Skeletal muscle tissue (tissue), 4 donors: Measurements from ENCODE around the gene CREB3. TPM values are rescaled to one million over a fixed set of nuclear protein-coding genes. Genes with fewer than 3 reads are reported as not detected.
A peak's percentile ranks its signal among the peaks of the same experiment; 100 is the strongest.

Experiments
- H3K27ac ChIP-seq: one replicate; pipeline ENCODE4 v1.7.0; 2013; ENCODE audit warnings: mild to moderate bottlenecking, low read depth, low read length, inconsistent platforms
- H3K27me3 ChIP-seq, 3 donors: one replicate each; pipeline ENCODE4 v1.7.0; 2013; ENCODE audit warnings: low read length in 3 of 3; ENCODE audit not compliant: control insufficient read depth in 3 of 3, insufficient read depth in 3 of 3
- H3K36me3 ChIP-seq, 3 donors: one replicate each; pipeline ENCODE4 v1.7.0; 2013; ENCODE audit warnings: low read length in 3 of 3; ENCODE audit not compliant: control insufficient read depth in 3 of 3, insufficient read depth in 3 of 3
- H3K4me1 ChIP-seq, 3 donors: one replicate each; pipeline ENCODE4 v1.7.0; 2013; ENCODE audit warnings: low read length in 3 of 3, mild to moderate bottlenecking in 3 of 3; ENCODE audit not compliant: control insufficient read depth in 3 of 3, insufficient read depth in 3 of 3
- H3K4me3 ChIP-seq, 3 donors: one replicate each; pipeline ENCODE4 v1.7.0; 2013; ENCODE audit warnings: low read length in 3 of 3
- H3K9ac ChIP-seq, 3 donors: one replicate each; pipeline ENCODE4 v1.7.0; 2013; ENCODE audit warnings: low read length in 3 of 3, mild to moderate bottlenecking in 3 of 3, moderate library complexity in 2 of 3, low read depth in 1 of 3
- H3K9me3 ChIP-seq, 3 donors: one replicate each; pipeline ENCODE4 v1.7.0; 2013; ENCODE audit warnings: low read length in 3 of 3; ENCODE audit not compliant: control insufficient read depth in 3 of 3
- total RNA-seq: library from RNA; depleted of rRNA; stranded (reverse); fragments of >200 nt; gene quantifications from one replicate; pipeline ENCODE4 v1.2.3, GENCODE V29; 2014
- donor health status: Osteomylitis.

The CREB3 gene
- total RNA-seq, 1 donor from 2014 or later, result 20.9 TPM

GRCh38 chr9:35754264-35754663, 21.8 kb downstream of the CREB3 start, which contains the start of gene MSMP:
Gene MSMP (minus strand): TSS chr9:35754276. CDS start chr9:35754129, 147 bp downstream.
- no peak within 1 kb of the TSS for H3K27ac ChIP-seq
- no peaks in the 10 kb centered on the region for H3K9me3 ChIP-seq
- H3K9ac ChIP-seq, result no peak within 1 kb of the TSS
- H3K4me3 ChIP-seq, result no peak within 1 kb of the TSS
- peaks cover 34 to 38% (median 35%) of the 10 kb centered on the region in 3 donors for H3K4me1 ChIP-seq
- H3K27me3 ChIP-seq, result no peaks in the 10 kb centered on the region
- peaks cover 46 to 54% (median 52%) of the 10 kb centered on the region in 3 donors for H3K36me3 ChIP-seq

- Histone ChIP-seq H3K4me3 (no peak overlapping the region), H3K9me3 (no peaks in the 10 kb centered on the region), H3K27ac (no peak overlapping the region), H3K36me3 (peaks cover 46 to 54% (median 51%) of the 10 kb centered on the region in 3 donors), H3K27me3 (no peaks in the 10 kb centered on the region), H3K9ac (no peak overlapping the region), H3K4me1 (peaks cover 27 to 32% (median 27%) of the 10 kb centered on the region in 3 donors)
Observed at GRCh38 chr9:35755071-35755470, 22.6 kb downstream of the CREB3 start.

GRCh38 chr9:35756275-35757225, 24.1 kb downstream of the CREB3 start:
- Histone ChIP-seq H3K4me1 (peaks cover 17 to 22% (median 20%) of the 10 kb centered on the region in 3 donors), H3K9ac (peak overlapping the region; percentile 82 to 92 (median 85)), H3K9me3 (no peaks in the 10 kb centered on the region), H3K27me3 (no peaks in the 10 kb centered on the region), H3K4me3 (peak overlapping the region; percentile 68 to 80 (median 71)), H3K36me3 (peaks cover 35 to 43% (median 38%) of the 10 kb centered on the region in 3 donors), H3K27ac (peak overlapping the region; percentile 88)

- Histone ChIP-seq H3K9me3 (no peaks in the 10 kb centered on the region), H3K9ac (peak overlapping the region; percentile 82 to 92 (median 85)), H3K4me1 (peaks cover 17 to 22% (median 20%) of the 10 kb centered on the region in 3 donors), H3K27ac (peak overlapping the region; percentile 88), H3K36me3 (peaks cover 27 to 35% (median 30%) of the 10 kb centered on the region in 3 donors), H3K27me3 (no peaks in the 10 kb centered on the region), H3K4me3 (peak overlapping the region; percentile 68 to 80 (median 70))
Observed at GRCh38 chr9:35757226-35757891, 24.9 kb downstream of the CREB3 start.

- Histone ChIP-seq H3K27me3 (no peaks in the 10 kb centered on the region), H3K27ac (peak overlapping the region; percentile 88), H3K9ac (no peak overlapping the region), H3K4me1 (peaks cover 17 to 22% (median 20%) of the 10 kb centered on the region in 3 donors), H3K36me3 (peaks cover 22 to 30% (median 25%) of the 10 kb centered on the region in 3 donors), H3K4me3 (no peak overlapping the region), H3K9me3 (no peaks in the 10 kb centered on the region)
Observed at GRCh38 chr9:35757892-35758275, 25.4 kb downstream of the CREB3 start.

GRCh38 chr9:35758475-35759050, 26.1 kb downstream of the CREB3 start:
- no peak overlapping the region for H3K27ac ChIP-seq

GRCh38 chr9:35759795-35760194, 27.3 kb downstream of the CREB3 start:
- Histone ChIP-seq H3K4me3 (no peak overlapping the region), H3K36me3 (peaks cover 5 to 11% (median 6%) of the 10 kb centered on the region in 3 donors), H3K4me1 (peaks cover 16 to 22% (median 17%) of the 10 kb centered on the region in 3 donors), H3K9me3 (no peaks in the 10 kb centered on the region), H3K9ac (no peak overlapping the region), H3K27me3 (no peaks in the 10 kb centered on the region), H3K27ac (no peak overlapping the region)

More at GRCh38 chr9:35758475-35759050, 26.1 kb downstream of the CREB3 start:
- H3K9ac ChIP-seq, result no peak overlapping the region
- H3K4me3 ChIP-seq, result no peak overlapping the region
- H3K36me3 ChIP-seq, result peaks cover 16 to 23% (median 18%) of the 10 kb centered on the region in 3 donors
- no peaks in the 10 kb centered on the region for H3K9me3 ChIP-seq
- no peaks in the 10 kb centered on the region for H3K27me3 ChIP-seq
- H3K4me1 ChIP-seq, result peaks cover 17 to 22% (median 20%) of the 10 kb centered on the region in 3 donors

GRCh38 chr9:35760651-35761050, 28.2 kb downstream of the CREB3 start:
- Histone ChIP-seq H3K27me3 (no peaks in the 10 kb centered on the region), H3K9ac (no peak overlapping the region), H3K9me3 (no peaks in the 10 kb centered on the region), H3K27ac (no peak overlapping the region), H3K36me3 (peaks cover 0 to 3% (median 0%) of the 10 kb centered on the region in 3 donors), H3K4me1 (peaks cover 16 to 22% (median 17%) of the 10 kb centered on the region in 3 donors), H3K4me3 (no peak overlapping the region)

- H3K27ac ChIP-seq, result no peak overlapping the region
- no peaks in the 10 kb centered on the region for H3K36me3 ChIP-seq
- no peak overlapping the region for H3K4me3 ChIP-seq
- no peaks in the 10 kb centered on the region for H3K9me3 ChIP-seq
- no peak overlapping the region for H3K9ac ChIP-seq
- peaks cover 0 to 8% (median 0%) of the 10 kb centered on the region in 3 donors for H3K4me1 ChIP-seq
- no peaks in the 10 kb centered on the region for H3K27me3 ChIP-seq
Observed at GRCh38 chr9:35763181-35763580, 30.7 kb downstream of the CREB3 start.
